ENCODE data around the gene EFHC1. TPM values are rescaled to one million over a fixed set of nuclear protein-coding genes. Genes with fewer than 3 reads are reported as not detected.

EFHC1 gene
- total and polyA plus RNA-seq, 2 of the 13 experiments (the other 11 are each of a cell fraction or from before 2014, with no cell fraction given) = 23.4 to 29.5 TPM

DNA sequence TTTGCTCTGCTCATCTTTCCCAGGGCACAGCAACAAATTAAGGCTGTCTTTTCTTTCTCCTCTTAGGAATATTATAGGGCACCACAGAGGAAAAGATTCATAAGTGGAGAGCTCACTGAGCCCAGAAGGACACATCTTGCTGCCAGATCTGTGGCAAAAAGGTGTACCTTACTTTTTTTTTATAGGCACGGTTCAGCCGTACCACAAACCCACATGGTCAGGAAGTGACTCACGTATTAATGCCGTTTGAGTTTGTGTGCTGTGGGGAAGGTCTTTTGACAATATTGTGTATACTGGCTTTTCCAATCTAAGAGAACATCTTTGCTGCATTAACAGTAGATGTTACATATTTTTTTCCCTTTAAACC, 29.8 kb upstream of the EFHC1 start (continued):
- TF ChIP-seq GATAD2A (CRISPR knock-in tag; IDR thresholded peaks at IDR 0.05) = peak; percentile 79
- no peak for TF ChIP-seq MBNL3 (CRISPR knock-in tag; conservative IDR thresholded peaks at IDR 0.05)

DNA sequence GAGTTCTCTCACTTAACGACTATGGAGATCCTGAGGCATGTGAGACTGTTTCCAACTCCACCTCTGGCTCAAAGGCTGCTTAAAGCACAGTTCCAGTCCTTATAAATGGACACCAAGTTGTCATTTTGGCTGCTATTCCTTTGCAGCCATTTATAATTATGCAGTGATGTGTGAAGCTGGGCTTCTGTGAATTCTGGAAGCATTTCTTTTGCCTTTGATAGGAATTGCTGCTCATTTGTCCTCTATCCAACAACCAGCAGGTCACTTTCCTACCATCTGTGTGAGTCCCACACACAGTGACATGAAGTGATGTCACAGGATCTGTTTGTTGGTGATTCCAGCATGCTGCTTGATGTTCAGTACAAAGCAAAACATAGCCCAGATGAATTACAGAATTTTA, 28.5 kb upstream of the EFHC1 start:
- peaks cover 5% of the 10 kb centered on the region for H3K9me3 ChIP-seq (ENCODE audit: low read length)
- no peak overlapping the region for H3K27ac ChIP-seq (ENCODE audit: extremely low read length, insufficient read depth, low read length)
- BruUV-seq (replicated peaks) = no TSS peak
- H3K4me1 ChIP-seq (ENCODE audit: insufficient read depth, low read length) = peaks cover 70% of the 10 kb centered on the region
- ChIA-PET CTCF (ENCODE audit: low intra/inter-chr PET ratio, low total read pairs) (no interaction called here), POLR2A (interaction anchor here (1.1 kb wide), 1 partner anchor 39 kb away, joined by 3 read pairs; no protein-coding TSS in a partner anchor)
- H3K36me3 ChIP-seq (replicated peaks in 1 of 2; ENCODE audit: control insufficient read depth in 1 of 2, insufficient read depth in 2 of 2, low read length in 2 of 2) = no peaks in the 10 kb centered on the region; a peak in 1 of 5 replicates
- no peak overlapping the region for H3K4me3 ChIP-seq (replicated peaks in 1 of 3; ENCODE audit: insufficient read depth in 1 of 3, low read depth in 2 of 3, low read length in 3 of 3)
- H3K27me3 ChIP-seq (ENCODE audit: control insufficient read depth in 1 of 2, insufficient read depth in 2 of 2, low read length in 2 of 2) = no peaks in the 10 kb centered on the region
- ATAC-seq = no peak
- TF ChIP-seq, protein P1, sequence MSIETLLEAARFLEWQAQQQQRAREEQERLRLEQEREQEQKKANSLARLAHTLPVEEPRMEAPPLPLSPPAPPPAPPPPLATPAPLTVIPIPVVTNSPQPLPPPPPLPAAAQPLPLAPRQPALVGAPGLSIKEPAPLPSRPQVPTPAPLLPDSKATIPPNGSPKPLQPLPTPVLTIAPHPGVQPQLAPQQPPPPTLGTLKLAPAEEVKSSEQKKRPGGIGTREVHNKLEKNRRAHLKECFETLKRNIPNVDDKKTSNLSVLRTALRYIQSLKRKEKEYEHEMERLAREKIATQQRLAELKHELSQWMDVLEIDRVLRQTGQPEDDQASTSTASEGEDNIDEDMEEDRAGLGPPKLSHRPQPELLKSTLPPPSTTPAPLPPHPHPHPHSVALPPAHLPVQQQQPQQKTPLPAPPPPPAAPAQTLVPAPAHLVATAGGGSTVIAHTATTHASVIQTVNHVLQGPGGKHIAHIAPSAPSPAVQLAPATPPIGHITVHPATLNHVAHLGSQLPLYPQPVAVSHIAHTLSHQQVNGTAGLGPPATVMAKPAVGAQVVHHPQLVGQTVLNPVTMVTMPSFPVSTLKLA (IDR thresholded peaks at IDR 0.05) = no peak
- TF ChIP-seq ZSCAN30 (CRISPR knock-in tag; IDR thresholded peaks at IDR 0.05) = no peak
- H3K79me2 ChIP-seq (ENCODE audit: insufficient read depth, low read length) = peaks cover 15% of the 10 kb centered on the region
- no peak overlapping the region for H3K4me2 ChIP-seq (ENCODE audit: low read depth, low read length)
- in situ Hi-C loops (cut with HindIII; ENCODE audit: extremely low pct_ligation_motif_present, low pct_unique_long_range_greater_than_20kb) = loop anchor here (10.0 kb wide), 1 partner anchor 227 kb away; no protein-coding TSS in a partner anchor
- H4K20me1 ChIP-seq (ENCODE audit: insufficient read depth, low read length) = no peaks in the 10 kb centered on the region
- no peak for FAIRE-seq
- intact Hi-C loops (cut with micrococcal nuclease; ENCODE audit: unreplicated experiment) = no loop called here
- H2AFZ ChIP-seq (ENCODE audit: low read length) = no peak overlapping the region
- 92% methylated on average over 1 of the region's 1 CpG for WGBS (ENCODE audit: low lambda C conversion rate)
- no peak overlapping the region for H3K9ac ChIP-seq (ENCODE audit: insufficient read depth, low read depth, low read length)
- no peak for DNase-seq (ENCODE audit: low spot score)

DNA sequence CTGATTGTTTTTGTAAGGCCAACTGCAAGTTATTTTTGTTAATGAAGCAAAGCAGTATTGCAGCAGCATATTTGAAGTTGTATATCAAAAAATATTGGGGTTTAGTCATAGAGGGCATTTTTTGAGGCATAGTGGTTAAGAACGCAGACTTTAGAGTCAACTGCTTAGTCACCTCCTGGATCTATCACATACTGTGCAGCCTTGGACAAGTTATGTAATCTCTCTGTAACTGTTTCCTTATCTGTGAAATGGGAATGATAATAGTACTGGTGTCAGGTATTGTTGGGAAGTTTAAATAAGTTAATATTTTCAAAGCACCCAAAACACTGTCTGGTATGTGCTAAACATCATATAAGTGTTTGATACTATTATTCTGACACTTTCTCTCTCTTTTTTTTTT, 27.2 kb upstream of the EFHC1 start:
- Histone ChIP-seq H3K79me2 (ENCODE audit: insufficient read depth, low read length) (peaks cover 23% of the 10 kb centered on the region), H2AFZ (ENCODE audit: low read length) (no peak overlapping the region), H4K20me1 (ENCODE audit: insufficient read depth, low read length) (no peaks in the 10 kb centered on the region), H3K27me3 (ENCODE audit: control insufficient read depth in 1 of 2, insufficient read depth in 2 of 2, low read length in 2 of 2) (no peaks in the 10 kb centered on the region), H3K4me2 (ENCODE audit: low read depth, low read length) (no peak overlapping the region), H3K4me3 (replicated peaks in 1 of 3; ENCODE audit: insufficient read depth in 1 of 3, low read depth in 2 of 3, low read length in 3 of 3) (no peak overlapping the region), H3K9me3 (ENCODE audit: low read length) (no peaks in the 10 kb centered on the region), H3K36me3 (replicated peaks in 1 of 2; ENCODE audit: control insufficient read depth in 1 of 2, insufficient read depth in 2 of 2, low read length in 2 of 2) (no peaks in the 10 kb centered on the region; a peak in 1 of 5 replicates), H3K27ac (ENCODE audit: extremely low read length, insufficient read depth, low read length) (no peak overlapping the region), H3K4me1 (ENCODE audit: insufficient read depth, low read length) (peaks cover 78% of the 10 kb centered on the region), H3K9ac (ENCODE audit: insufficient read depth, low read depth, low read length) (no peak overlapping the region)
- BruUV-seq (replicated peaks) = no TSS peak
- POLR2A ChIA-PET = no interaction called here
- no peak for DNase-seq (ENCODE audit: low spot score)
- intact Hi-C loops (cut with micrococcal nuclease; ENCODE audit: unreplicated experiment) (no loop called here), in situ Hi-C loops (cut with HindIII; ENCODE audit: extremely low pct_ligation_motif_present, low pct_unique_long_range_greater_than_20kb) (loop anchor here (10.0 kb wide), 1 partner anchor 228 kb away; no protein-coding TSS in a partner anchor)
- 93% methylated on average over 1 of the region's 1 CpG for whole genome bisulfite sequencing (ENCODE audit: low lambda C conversion rate)
- no peak for FAIRE-seq
- ATAC-seq = no peak
- TF ChIP-seq, protein P2, sequence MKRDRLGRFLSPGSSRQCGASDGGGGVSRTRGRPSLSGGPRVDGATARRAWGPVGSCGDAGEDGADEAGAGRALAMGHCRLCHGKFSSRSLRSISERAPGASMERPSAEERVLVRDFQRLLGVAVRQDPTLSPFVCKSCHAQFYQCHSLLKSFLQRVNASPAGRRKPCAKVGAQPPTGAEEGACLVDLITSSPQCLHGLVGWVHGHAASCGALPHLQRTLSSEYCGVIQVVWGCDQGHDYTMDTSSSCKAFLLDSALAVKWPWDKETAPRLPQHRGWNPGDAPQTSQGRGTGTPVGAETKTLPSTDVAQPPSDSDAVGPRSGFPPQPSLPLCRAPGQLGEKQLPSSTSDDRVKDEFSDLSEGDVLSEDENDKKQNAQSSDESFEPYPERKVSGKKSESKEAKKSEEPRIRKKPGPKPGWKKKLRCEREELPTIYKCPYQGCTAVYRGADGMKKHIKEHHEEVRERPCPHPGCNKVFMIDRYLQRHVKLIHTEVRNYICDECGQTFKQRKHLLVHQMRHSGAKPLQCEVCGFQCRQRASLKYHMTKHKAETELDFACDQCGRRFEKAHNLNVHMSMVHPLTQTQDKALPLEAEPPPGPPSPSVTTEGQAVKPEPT (CRISPR knock-in tag; IDR thresholded peaks at IDR 0.05; ENCODE audit: low read depth) = no peak
- TF ChIP-seq ZNF629 (CRISPR knock-in tag; conservative IDR thresholded peaks at IDR 0.05) = peak; percentile 76
- CTCF ChIA-PET (ENCODE audit: low intra/inter-chr PET ratio, low total read pairs) = no interaction called here
